HCT116 (cell line): ENCODE results near the gene RBM15B. TPM values are rescaled to one million over a fixed set of nuclear protein-coding genes. Genes with fewer than 3 reads are reported as not detected.

Experiments used
- ATAC-seq: fragments of 200-7000 bp; cut with Tn5 transposase; 2 replicates; pipeline ENCODE4 v1.9.1; 2020; ENCODE audit warnings: mild to moderate bottlenecking, moderate library complexity
- BruUV-seq: library from RNA; stranded (reverse); fragments of 400-500 nt; replicated peaks from 2 replicates; lab custom pipeline; 2021; lab: Mats Ljungman, UMichigan
- CTCF ChIA-PET: fragments of 300-600 bp; sonication (Branson Sonifier 250); formaldehyde crosslinking; loops from one replicate; lab custom pipeline; 2021; ENCODE audit warnings: antibody characterized with exemption; lab: Charles Lee
- POLR2A ChIA-PET: fragments of 300-600, 350-600 bp; sonication (Branson Sonifier 250); formaldehyde crosslinking; loops from one replicate; lab custom pipeline; 2021; ENCODE audit warnings: antibody characterized with exemption; lab: Charles Lee
- RAD21 ChIA-PET, 2 experiments: fragments of 300-600 bp; sonication (Branson Sonifier 250); formaldehyde crosslinking; loops; one replicate each; lab custom pipeline; 2023; ENCODE audit warnings: low total read pairs in 2 of 2; ENCODE audit not compliant: uncharacterized antibody in 2 of 2, unreplicated experiment in 2 of 2, low non-redundant PET in 1 of 2; lab: Charles Lee
- DNase-seq: peaks from one replicate; pipeline ENCODE4 v3.0.0-alpha.2; 2010; ENCODE audit warnings: low read depth, low spot score
- H2AFZ ChIP-seq: fragments of 200-600 bp; shearing (Covaris generic), sonication (generic); 2 replicates; pipeline ENCODE4 v1.6.1; 2017; ENCODE audit warnings: low read depth, mixed run types, mixed read lengths, antibody characterized with exemption, low read length; ENCODE audit not compliant: poor library complexity, severe bottlenecking
- H3K27ac ChIP-seq: 2 replicates; pipeline ENCODE4 v1.5.1; 2012; ENCODE audit warnings: low read depth, low read length
- H3K27me3 ChIP-seq: fragments of 200-600 bp; sonication (generic); 2 replicates; pipeline ENCODE4 v1.6.1; 2016; ENCODE audit warnings: mixed run types, low read length, mixed read lengths; ENCODE audit not compliant: insufficient read depth
- H3K36me3 ChIP-seq, 2 experiments: fragments of 200-500 bp in 1 of 2; fragments of 200-600 bp in 1 of 2; sonication (Bioruptor generic) in 1 of 2; sonication (generic) in 1 of 2; 2 replicates each; pipeline versions ENCODE4 v1.5.1 to v1.6.1; 2014 to 2016; ENCODE audit warnings: low read length in 2 of 2, inconsistent platforms in 1 of 2, mixed read lengths in 1 of 2, mixed run types in 1 of 2; ENCODE audit not compliant: insufficient read depth in 2 of 2, control insufficient read depth in 1 of 2
- H3K4me1 ChIP-seq, 2 experiments: fragments of 200-600 bp in 1 of 2; sonication (generic) in 1 of 2; 2 replicates each; pipeline versions ENCODE4 v1.5.1 to v1.6.1; 2012 to 2017; ENCODE audit warnings: low read length in 2 of 2, inconsistent platforms in 1 of 2, mild to moderate bottlenecking in 1 of 2, mixed read lengths in 1 of 2, mixed run types in 1 of 2, moderate library complexity in 1 of 2; ENCODE audit not compliant: insufficient read depth in 2 of 2, control insufficient read depth in 1 of 2
- H3K4me2 ChIP-seq: fragments of 200-600 bp; sonication (generic); 2 replicates; pipeline ENCODE4 v1.6.1; 2017; ENCODE audit warnings: mixed run types, low read length, mixed read lengths
- H3K4me3 ChIP-seq, 2 experiments: fragments of 200-600 bp in 1 of 2; sonication (generic) in 1 of 2; replicated peaks in 1 of 2; 2 replicates each; pipeline ENCODE4 v1.5.1; 2011 to 2016; ENCODE audit warnings: low read length in 2 of 2, control low read depth in 1 of 2, low read depth in 1 of 2, mild to moderate bottlenecking in 1 of 2, mixed read lengths in 1 of 2, mixed run types in 1 of 2
- H3K79me2 ChIP-seq: fragments of 200-600 bp; sonication (generic); 2 replicates; pipeline ENCODE4 v1.6.1; 2017; ENCODE audit warnings: mild to moderate bottlenecking, mixed run types, low read length, moderate library complexity, mixed read lengths; ENCODE audit not compliant: insufficient read depth
- H3K9ac ChIP-seq: fragments of 200-600 bp; sonication (generic); 2 replicates; pipeline ENCODE4 v1.6.1; 2016; ENCODE audit warnings: low read length, mixed read lengths
- H3K9me2 ChIP-seq: fragments of 200-600 bp; sonication (generic), shearing (Covaris generic); 2 replicates; pipeline ENCODE4 v1.6.1; 2017; ENCODE audit warnings: mixed run types, mild to moderate bottlenecking, moderate library complexity; ENCODE audit not compliant: insufficient read depth
- H3K9me3 ChIP-seq, 2 experiments: fragments of 200-500 bp in 1 of 2; fragments of 200-600 bp in 1 of 2; sonication (Bioruptor generic) in 1 of 2; sonication (generic) in 1 of 2; 2 replicates each; pipeline ENCODE4 v1.6.1; 2014 to 2017; ENCODE audit warnings: low read length in 2 of 2, mixed read lengths in 2 of 2, inconsistent platforms in 1 of 2, low read depth in 1 of 2, mild to moderate bottlenecking in 1 of 2, mixed run types in 1 of 2, moderate library complexity in 1 of 2; ENCODE audit not compliant: control insufficient read depth in 1 of 2, insufficient read depth in 1 of 2
- H4K20me1 ChIP-seq: fragments of 200-600 bp; sonication (generic), shearing (Covaris generic); 2 replicates; pipeline ENCODE4 v1.6.1; 2017; ENCODE audit warnings: mixed run types, mild to moderate bottlenecking, moderate library complexity; ENCODE audit not compliant: insufficient read depth
- ATF3 ChIP-seq: IDR thresholded peaks from 2 replicates; pipeline ENCODE4 v1.6.1; 2012
- CEBPB ChIP-seq: IDR thresholded peaks from 2 replicates; pipeline ENCODE4 v1.6.1; 2012; ENCODE audit warnings: low read depth
- ELF1 ChIP-seq: IDR thresholded peaks from 2 replicates; pipeline ENCODE4 v1.6.1; 2012; ENCODE audit warnings: low read depth, borderline replicate concordance
- EZH2 ChIP-seq: fragments of 200-600 bp; sonication (generic); IDR thresholded peaks from 2 replicates; pipeline ENCODE4 v1.6.1; 2017; ENCODE audit warnings: antibody characterized with exemption, mixed run types
- EZH2phosphoT487 ChIP-seq: fragments of 200-600 bp; IDR thresholded peaks from 2 replicates; pipeline ENCODE4 v1.6.1; 2018; ENCODE audit warnings: antibody characterized with exemption, borderline replicate concordance
- FOSL1 ChIP-seq: IDR thresholded peaks from 2 replicates; pipeline ENCODE4 v1.6.1; 2012; ENCODE audit warnings: low read depth
- MAX ChIP-seq: IDR thresholded peaks from 2 replicates; pipeline ENCODE4 v1.6.1; 2012
- POLR2A ChIP-seq: IDR thresholded peaks from 2 replicates; pipeline ENCODE4 v1.7.0; 2011; ENCODE audit warnings: borderline replicate concordance; ENCODE audit not compliant: insufficient read depth, insufficient read length; ENCODE audit errors: extremely low read depth
- POLR2AphosphoS5 ChIP-seq: IDR thresholded peaks from 2 replicates; pipeline ENCODE4 v1.6.1; 2011; ENCODE audit warnings: mild to moderate bottlenecking, low read depth, low read length, moderate library complexity
- RAD21 ChIP-seq: IDR thresholded peaks from 2 replicates; pipeline ENCODE4 v1.6.1; 2012; ENCODE audit warnings: low read depth, mild to moderate bottlenecking
- SP1 ChIP-seq: IDR thresholded peaks from 2 replicates; pipeline ENCODE4 v1.6.1; 2012; ENCODE audit warnings: low read depth
- SRF ChIP-seq: IDR thresholded peaks from 2 replicates; pipeline ENCODE4 v1.6.1; 2012; ENCODE audit warnings: low read depth
- TCF7L2 ChIP-seq: IDR thresholded peaks from 2 replicates; pipeline ENCODE4 v1.7.0; 2011; ENCODE audit warnings: borderline replicate concordance, inconsistent platforms; ENCODE audit not compliant: insufficient read depth, insufficient read length; ENCODE audit errors: extremely low read depth
- ZBTB33 ChIP-seq: IDR thresholded peaks from 2 replicates; pipeline ENCODE4 v1.6.1; 2011; ENCODE audit warnings: mild to moderate bottlenecking, low read length, moderate library complexity; ENCODE audit not compliant: insufficient replicate concordance; ENCODE audit errors: extremely low read depth
- ZFX ChIP-seq: fragments of 450-650 bp; IDR thresholded peaks from 2 replicates; pipeline ENCODE4 v1.6.1; 2017
- intact Hi-C: fragments of 100-400 bp; cut with micrococcal nuclease; formaldehyde crosslinking; loops from 2 replicates; pipeline ENCODE4 v1.10.0; 2022
- total RNA-seq: library from RNA; stranded (reverse); gene quantifications from one replicate; pipeline ENCODE4 v1.2.1, GENCODE V29; 2021; ENCODE audit not compliant: unreplicated experiment

The RBM15B gene
- total RNA-seq, 1 experiment from 2014 or later: 24.1 TPM

- no peak overlapping the region for H2AFZ ChIP-seq
- ChIA-PET POLR2A (interaction anchor here (0.7 kb wide), 1 partner anchor 9 kb away, joined by 6 read pairs; no protein-coding TSS in a partner anchor), CTCF (interaction anchor here (0.7 kb wide), 1 partner anchor 10 kb away, joined by 3 read pairs; no protein-coding TSS in a partner anchor), RAD21 (no interaction called here)
- H3K9ac ChIP-seq: no peak overlapping the region
- peaks cover 7% of the 10 kb centered on the region; the same call in 1 of the 2 replicates for H3K79me2 ChIP-seq
- H3K9me3 ChIP-seq: no peaks in the 10 kb centered on the region
- H3K4me3 ChIP-seq: no peak overlapping the region
- H3K9me2 ChIP-seq: no peaks in the 10 kb centered on the region
- BruUV-seq: no TSS peak
- DNase-seq (no peak), ATAC-seq (no peak)
- H3K27me3 ChIP-seq: no peaks in the 10 kb centered on the region
- no peak overlapping the region for H3K27ac ChIP-seq
- 0 out of 2 replicates have a peak, but pooled peaks cover 4% of the 10 kb centered on the region for H4K20me1 ChIP-seq
- TF ChIP-seq ZFX (no peak), SP1 (no peak), TCF7L2 (no peak), RAD21 (no peak)
- no peak overlapping the region for H3K4me2 ChIP-seq
- peaks cover 12 to 24% of the 10 kb centered on the region in 2 experiments for H3K36me3 ChIP-seq
- intact Hi-C loops: no loop called here
- H3K4me1 ChIP-seq: no peaks in the 10 kb centered on the region
Measured at GRCh38 chr3:51436998-51437639, 46.0 kb downstream of the RBM15B start.

GRCh38 chr3:51441282-51442030, 50.4 kb downstream of the RBM15B start:
- H3K4me1 ChIP-seq: no peaks in the 10 kb centered on the region
- H3K4me2 ChIP-seq: no peak overlapping the region
- ChIA-PET RAD21 (no interaction called here), POLR2A (no interaction called here)
- H3K79me2 ChIP-seq: peaks cover 23% of the 10 kb centered on the region
- H3K27me3 ChIP-seq: no peaks in the 10 kb centered on the region
- H3K9me2 ChIP-seq: no peaks in the 10 kb centered on the region
- no peak overlapping the region for H2AFZ ChIP-seq
- H3K9ac ChIP-seq: no peak overlapping the region
- BruUV-seq: TSS peak; percentile 37
- no peaks in the 10 kb centered on the region for H3K9me3 ChIP-seq
- H4K20me1 ChIP-seq: no peaks in the 10 kb centered on the region
- DNase-seq (no peak), ATAC-seq (no peak)
- no peak for TF ChIP-seq MAX
- TF ChIP-seq ELF1: no peak
- no peak for TF ChIP-seq POLR2AphosphoS5
- no peak for TF ChIP-seq RAD21
- TF ChIP-seq FOSL1: no peak
- TF ChIP-seq EZH2: no peak
- no peak for TF ChIP-seq SRF
- TF ChIP-seq SP1: no peak
- no peak for TF ChIP-seq ZFX
- TF ChIP-seq ZBTB33: no peak
- no peak for TF ChIP-seq EZH2phosphoT487
- TF ChIP-seq CEBPB: no peak
- no peak for TF ChIP-seq POLR2A
- no peak for TF ChIP-seq ATF3
- TF ChIP-seq, all 23 proteins: peak for 0
- Histone ChIP-seq H3K36me3 (peaks cover 10 to 23% of the 10 kb centered on the region in 2 experiments; a peak in 3 of 4 replicates), H3K4me3 (no peak overlapping the region), H3K27ac (no peak overlapping the region)
- intact Hi-C loops: no loop called here
- CTCF ChIA-PET: no interaction called here
